Activated CD4-positive, CD25-positive, alpha-beta regulatory T cell (primary cell): ENCODE data around the gene FNDC3A.
"Not testable (repeated sequence)": the region's sequence is repeated elsewhere in the genome, so short reads cannot be mapped to it uniquely, and the experiment has no call there.

ENCODE experiments used
- DNase-seq, 4 experiments: peaks; one replicate each; lab custom pipeline; 2025; lab: John Stamatoyannopoulos, UW

The FNDC3A gene

GRCh38 chr13:49044008-49044407 lies 68.3 kb downstream of the FNDC3A start:
- no peak for DNase-seq

GRCh38 chr13:49044836-49045235 lies 69.1 kb downstream of the FNDC3A start:
- DNase-seq = no peak

- no peak for DNase-seq
These were observed 70.3 kb downstream of the FNDC3A start for GRCh38 chr13:49046002-49046401.

- DNase-seq = no peak
These were observed 70.8 kb downstream of the FNDC3A start for GRCh38 chr13:49046519-49046918.

- DNase-seq = no peak
These were observed 77.1 kb downstream of the FNDC3A start for GRCh38 chr13:49052813-49053212.

GRCh38 chr13:49053215-49053614 lies 77.5 kb downstream of the FNDC3A start:
- no peak for DNase-seq

- no peak for DNase-seq
These were observed 78.2 kb downstream of the FNDC3A start for GRCh38 chr13:49053906-49054305.

- DNase-seq = no peak
These were observed 79.3 kb downstream of the FNDC3A start for GRCh38 chr13:49055021-49055420.

GRCh38 chr13:49057176-49057575 lies 81.5 kb downstream of the FNDC3A start:
- DNase-seq = no peak

- no peak for DNase-seq
These were observed 83.0 kb downstream of the FNDC3A start for GRCh38 chr13:49058761-49059160.

GRCh38 chr13:49060678-49061387 lies 85.1 kb downstream of the FNDC3A start:
- no peak for DNase-seq

GRCh38 chr13:49061388-49061752 lies 85.7 kb downstream of the FNDC3A start:
- DNase-seq = not testable (repeated sequence)

- no peak for DNase-seq
These were observed 86.7 kb downstream of the FNDC3A start for GRCh38 chr13:49062297-49062896.

GRCh38 chr13:49063011-49063410 lies 87.3 kb downstream of the FNDC3A start:
- no peak for DNase-seq

GRCh38 chr13:49063497-49063896 lies 87.8 kb downstream of the FNDC3A start:
- DNase-seq = no peak

GRCh38 chr13:49064476-49064875 lies 88.8 kb downstream of the FNDC3A start:
- DNase-seq = no peak

- no peak for DNase-seq
These were observed 91.1 kb downstream of the FNDC3A start for GRCh38 chr13:49066856-49067255.

GRCh38 chr13:49068498-49068897 lies 92.8 kb downstream of the FNDC3A start:
- DNase-seq = not testable (repeated sequence)

GRCh38 chr13:49070021-49070420 lies 94.3 kb downstream of the FNDC3A start:
- not testable (repeated sequence) for DNase-seq

GRCh38 chr13:49071341-49071937 lies 95.7 kb downstream of the FNDC3A start:
- no peak for DNase-seq

GRCh38 chr13:49082653-49083536 lies 107.2 kb downstream of the FNDC3A start:
- no peak for DNase-seq

- no peak for DNase-seq
These were observed 109.2 kb downstream of the FNDC3A start for GRCh38 chr13:49084961-49085360.
